Endothelial cell of umbilical vein (primary cell): Measurements from ENCODE around the gene MRPL47. TPM values are rescaled to one million over a fixed set of nuclear protein-coding genes. Genes with fewer than 3 reads are reported as not detected.

Experiments used
- BruUV-seq: library from RNA; stranded (reverse); fragments of 400-500 nt; replicated peaks from 2 replicates; lab custom pipeline; 2021; lab: Mats Ljungman, UMichigan
- CTCF ChIA-PET: fragments of 300-600, 350-600 bp; sonication (Branson Sonifier 250); formaldehyde crosslinking; loops from one replicate; lab custom pipeline; 2021; ENCODE audit warnings: antibody characterized with exemption, inconsistent platforms; lab: Charles Lee
- POLR2A ChIA-PET: fragments of 300-600, 350-600 bp; sonication (Branson Sonifier 250); formaldehyde crosslinking; loops from one replicate; lab custom pipeline; 2021; ENCODE audit warnings: antibody characterized with exemption, inconsistent platforms; lab: Charles Lee
- DNase-seq: peaks from one replicate; pipeline ENCODE4 v3.0.0-alpha.2; 2011; ENCODE audit warnings: low read depth, low spot score
- FAIRE-seq: peaks from 2 replicates; lab custom pipeline; 2011; peaks lifted over from hg19 to GRCh38; lab: Jason Lieb, UNC
- H2AFZ ChIP-seq: 2 replicates; pipeline ENCODE4 v1.6.0; 2012; ENCODE audit warnings: low read depth, low read length, control low read depth, inconsistent platforms
- H3K27ac ChIP-seq: 2 replicates; pipeline ENCODE4 v1.5.1; 2011; ENCODE audit warnings: low read depth, mild to moderate bottlenecking, control low read depth, low read length, moderate library complexity; ENCODE audit not compliant: insufficient read depth
- H3K27me3 ChIP-seq, 2 experiments: 2 replicates each; pipeline versions ENCODE4 v1.6.0 to v1.6.1; 2011; ENCODE audit warnings: low read length in 2 of 2, mixed read lengths in 1 of 2; ENCODE audit not compliant: control insufficient read depth in 2 of 2, insufficient read depth in 2 of 2
- H3K36me3 ChIP-seq, 2 experiments: 2 replicates in 1 of 2; 3 replicates in 1 of 2; pipeline ENCODE4 v1.5.1; 2011; ENCODE audit warnings: low read length in 2 of 2, mild to moderate bottlenecking in 1 of 2, moderate library complexity in 1 of 2; ENCODE audit not compliant: control insufficient read depth in 2 of 2, insufficient read depth in 2 of 2; ENCODE audit errors: extremely low read depth in 1 of 2
- H3K4me1 ChIP-seq: 3 replicates; pipeline ENCODE4 v1.5.1; 2011; ENCODE audit warnings: mild to moderate bottlenecking, low read length; ENCODE audit not compliant: control insufficient read depth, insufficient read depth; ENCODE audit errors: extremely low read depth
- H3K4me2 ChIP-seq: 2 replicates; pipeline ENCODE4 v1.6.1; 2011; ENCODE audit warnings: low read length, control low read depth, mixed read lengths; ENCODE audit not compliant: insufficient read depth
- H3K4me3 ChIP-seq, 3 experiments: fragments of 200-600 bp in 1 of 3; sonication (generic), shearing (Covaris generic) in 1 of 3; replicated peaks in 1 of 3; 2 replicates each; pipeline ENCODE4 v1.5.1; 2011 to 2016; ENCODE audit warnings: control low read depth in 3 of 3, low read length in 3 of 3, mild to moderate bottlenecking in 2 of 3, inconsistent platforms in 1 of 3, low read depth in 1 of 3, moderate library complexity in 1 of 3; ENCODE audit not compliant: insufficient read depth in 1 of 3
- H3K79me2 ChIP-seq: 2 replicates; pipeline ENCODE4 v1.6.0; 2012; ENCODE audit warnings: low read length, inconsistent platforms; ENCODE audit not compliant: control insufficient read depth, insufficient read depth
- H3K9ac ChIP-seq: replicated peaks from 2 replicates; pipeline ENCODE3; 2011; ENCODE audit warnings: low read length, control low read depth; ENCODE audit not compliant: insufficient read depth; ENCODE audit errors: extremely low read depth
- H3K9me1 ChIP-seq: replicated peaks from 3 replicates; pipeline ENCODE4 v1.6.0; 2011; ENCODE audit warnings: mild to moderate bottlenecking, low read length; ENCODE audit not compliant: control insufficient read depth, insufficient read depth; ENCODE audit errors: extremely low read depth
- H3K9me3 ChIP-seq: replicated peaks from 2 replicates; pipeline ENCODE4 v1.5.1; 2012; ENCODE audit warnings: low read length, inconsistent platforms; ENCODE audit not compliant: control insufficient read depth, insufficient read depth
- H4K20me1 ChIP-seq: replicated peaks from 2 replicates; pipeline ENCODE3; 2011; ENCODE audit warnings: mild to moderate bottlenecking, low read length; ENCODE audit not compliant: control insufficient read depth, insufficient read depth; ENCODE audit errors: extremely low read depth
- CTCF ChIP-seq, 2 donors: IDR thresholded peaks; 1 replicate in 1 of 2; 2 replicates in 1 of 2; pipeline ENCODE4 v1.5.1; 2011; ENCODE audit warnings: low read length in 2 of 2, mild to moderate bottlenecking in 2 of 2, moderate library complexity in 2 of 2, control low read depth in 1 of 2, inconsistent platforms in 1 of 2, low read depth in 1 of 2; ENCODE audit not compliant: insufficient read depth in 1 of 2; ENCODE audit errors: extremely low read depth in 1 of 2
- EZH2 ChIP-seq: IDR thresholded peaks from 2 replicates; pipeline ENCODE4 v1.6.1; 2012; ENCODE audit warnings: borderline replicate concordance, low read depth, mild to moderate bottlenecking, moderate library complexity, low read length, inconsistent platforms; ENCODE audit not compliant: severe bottlenecking
- FOS ChIP-seq: IDR thresholded peaks from 2 replicates; pipeline ENCODE4 v1.6.1; 2011; ENCODE audit warnings: mild to moderate bottlenecking, low read length, moderate library complexity, borderline replicate concordance; ENCODE audit not compliant: insufficient read depth
- GATA2 ChIP-seq: IDR thresholded peaks from 2 replicates; pipeline ENCODE4 v1.7.0; 2011; ENCODE audit warnings: low read depth, mild to moderate bottlenecking, moderate library complexity, mixed read lengths, low read length; ENCODE audit not compliant: insufficient read length, insufficient read depth
- JUN ChIP-seq: IDR thresholded peaks from 2 replicates; pipeline ENCODE4 v1.6.1; 2011; ENCODE audit warnings: borderline replicate concordance, low read depth; ENCODE audit not compliant: insufficient read length, insufficient read depth
- MAX ChIP-seq: IDR thresholded peaks from 2 replicates; pipeline ENCODE4 v1.6.1; 2011; ENCODE audit not compliant: insufficient read depth, insufficient read length
- MYC ChIP-seq: IDR thresholded peaks from one replicate; pipeline ENCODE4 v1.6.1; 2011; ENCODE audit warnings: mild to moderate bottlenecking, low read depth, low read length
- POLR2A ChIP-seq: IDR thresholded peaks from 2 replicates; pipeline ENCODE4 v1.6.1; 2012; ENCODE audit warnings: low read depth, mild to moderate bottlenecking, control low read depth, low read length
- POLR2AphosphoS5 ChIP-seq: IDR thresholded peaks from 2 replicates; pipeline ENCODE4 v1.6.1; 2012; ENCODE audit warnings: low read depth, mild to moderate bottlenecking, control low read depth, low read length, moderate library complexity; ENCODE audit not compliant: insufficient read depth
- dilution Hi-C: fragments of 300-500 bp; cut with MboI; formaldehyde crosslinking; loops from one replicate; pipeline ENCODE4 v1.15.0; 2019; ENCODE audit warnings: low sequenced_read_pairs; ENCODE audit not compliant: extremely low pct_ligation_motif_present
- intact Hi-C: fragments of 100-400 bp; cut with micrococcal nuclease; formaldehyde crosslinking; loops from one replicate; pipeline ENCODE4 v1.10.0; 2022
- polyA plus RNA-seq, 4 experiments: library from polyadenylated mRNA; depleted of rRNA in 3 of 4; stranded (reverse) in 3 of 4; unstranded in 1 of 4; fragments of >200 nt; gene quantifications; 2 replicates each; pipeline versions ENCODE4 v1.2.1 to v1.2.3, GENCODE V29; 2011 to 2012; ENCODE audit warnings: missing spikeins in 1 of 4
- total RNA-seq: library from RNA; stranded (reverse); gene quantifications from 2 replicates; pipeline ENCODE4 v1.2.3, GENCODE V29; 2021

MRPL47 gene
- total and polyA plus RNA-seq, 2 donors (not counting 3 experiments of a cell fraction or from before 2014, with no cell fraction given), result 20.3 to 47.0 TPM

GRCh38 chr3:179542375-179542774, 62.1 kb downstream of the MRPL47 start:
- Histone ChIP-seq H2AFZ (no peak overlapping the region), H3K4me2 (no peak overlapping the region), H3K9me3 (no peaks in the 10 kb centered on the region), H4K20me1 (no peaks in the 10 kb centered on the region), H3K36me3 (no peaks in the 10 kb centered on the region), H3K27me3 (no peaks in the 10 kb centered on the region), H3K9ac (no peak overlapping the region), H3K4me1 (no peaks in the 10 kb centered on the region), H3K27ac (no peak overlapping the region), H3K9me1 (no peaks in the 10 kb centered on the region), H3K79me2 (no peaks in the 10 kb centered on the region), H3K4me3 (no peak overlapping the region)
- FAIRE-seq, result no peak
- dilution Hi-C loops (no loop called here), intact Hi-C loops (no loop called here)
- no peak for DNase-seq
- no TSS peak for BruUV-seq
- TF ChIP-seq POLR2A, result no peak
- no peak for TF ChIP-seq FOS
- TF ChIP-seq MYC, result no peak
- TF ChIP-seq GATA2, result no peak
- no peak for TF ChIP-seq EZH2
- no peak for TF ChIP-seq MAX
- no peak for TF ChIP-seq POLR2AphosphoS5
- TF ChIP-seq CTCF (IDR thresholded peaks at IDR 0.05; ENCODE audit: extremely low read depth in 1 of 2, insufficient read depth in 1 of 2, low read depth in 1 of 2, low read length in 2 of 2), result no peak
- no peak for TF ChIP-seq JUN
- CTCF ChIA-PET, result no interaction called here
- POLR2A ChIA-PET, result no interaction called here
